Motor neuron (in vitro differentiated cells): ENCODE measurements around the gene PDE4D. TPM values are rescaled to one million over a fixed set of nuclear protein-coding genes. Genes with fewer than 3 reads are reported as not detected.
A peak's percentile ranks its signal among the peaks of the same experiment; 100 is the strongest.
"Not testable (repeated sequence)": the region's sequence is repeated elsewhere in the genome, so short reads cannot be mapped to it uniquely, and the experiment has no call there.

Experiments used
- ATAC-seq, 8 experiments: fragments of 200-7000 bp; cut with Tn5 transposase; replicated peaks in 6 of 8; 2 replicates each; pipeline ENCODE4 v1.8.0; 2021; ENCODE audit warnings: mild to moderate bottlenecking in 8 of 8, moderate library complexity in 8 of 8
- H3K27ac ChIP-seq, 2 donors: fragments of 250-450 bp; sonication (Bioruptor Pico); 2 replicates each; pipeline ENCODE4 v1.9.0; 2021; ENCODE audit warnings: antibody characterized with exemption in 2 of 2, mild to moderate bottlenecking in 2 of 2, moderate library complexity in 1 of 2
- H3K4me1 ChIP-seq, 2 donors: fragments of 250-450 bp; sonication (Bioruptor Pico); replicated peaks in 1 of 2; 2 replicates each; pipeline ENCODE4 v1.6.1; 2021; ENCODE audit warnings: antibody characterized with exemption in 2 of 2, mild to moderate bottlenecking in 2 of 2, moderate library complexity in 1 of 2
- H3K4me3 ChIP-seq, 5 donors: fragments of 250-450 bp; sonication (Bioruptor Pico); 2 replicates each; pipeline ENCODE4 v1.9.0; 2021; ENCODE audit warnings: antibody characterized with exemption in 5 of 5, mild to moderate bottlenecking in 5 of 5, moderate library complexity in 4 of 5
- WGBS, 10 experiments: fragments of 450-650 bp; shearing (Covaris generic); methylation state at CpG; one replicate each; pipeline ENCODE4 v1.0.0; 2022; 5-methylcytosine and 5-hydroxymethylcytosine counted together
- in situ Hi-C, 9 experiments: fragments of 400-800 bp; cut with MboI; loops; one replicate each; pipeline ENCODE4 v1.15.0; 2021; ENCODE audit warnings: low sequenced_read_pairs in 9 of 9, low pct_unique_long_range_greater_than_20kb in 2 of 9; ENCODE audit not compliant: unreplicated experiment in 9 of 9
- total RNA-seq, 8 experiments: library from RNA; unstranded; fragments of 300-600 nt; gene quantifications; 2 replicates each; pipeline versions ENCODE4 v1.2.3 to v1.2.4, GENCODE V29; 2022

PDE4D gene
- total RNA-seq, 8 experiments from 2014 or later: 10.1 to 57.2 (median 23.7) TPM

DNA sequence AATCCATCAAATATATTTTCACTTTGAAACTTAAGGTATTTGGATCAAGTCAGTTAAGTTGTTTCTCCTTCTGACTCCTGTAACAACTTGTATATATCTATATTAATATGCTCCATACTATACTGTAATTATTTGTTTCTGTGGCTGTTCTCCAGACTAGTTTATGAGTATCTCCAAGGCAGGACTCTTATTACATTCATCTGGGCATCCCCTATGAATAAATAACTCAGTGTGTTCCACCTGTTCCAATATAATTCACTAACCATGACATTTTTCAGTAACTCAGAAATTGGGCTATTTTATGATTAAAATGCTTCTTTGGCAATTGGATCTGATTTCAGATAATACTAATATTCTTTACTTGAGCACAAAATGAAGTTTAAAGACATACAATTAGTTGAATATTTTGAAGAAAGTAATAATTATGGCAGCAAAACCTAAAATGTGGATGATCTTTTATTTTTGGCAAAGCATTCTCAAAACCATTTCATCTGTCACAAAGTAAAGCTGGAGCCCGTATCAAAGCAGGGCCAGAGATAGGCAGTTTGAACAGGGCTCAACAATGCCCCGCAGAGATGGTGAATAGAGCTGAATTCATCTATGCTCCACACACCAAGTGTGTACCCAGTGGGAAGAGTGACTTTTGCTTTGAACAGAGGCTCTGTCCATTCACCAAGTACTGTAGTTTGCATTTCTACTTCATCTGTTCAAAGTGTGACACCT lies 314.3 kb downstream of the PDE4D start:
- ATAC-seq: peak in 5 of 8 experiments; percentile 71 to 93 (median 88)
- H3K4me1 ChIP-seq: peaks cover 33 to 35% of the 10 kb centered on the region in 2 donors
- H3K4me3 ChIP-seq: no peak overlapping the region
- H3K27ac ChIP-seq: no peak overlapping the region
- in situ Hi-C loops: no loop called here
- WGBS, 10 experiments: 0 to 100% (median 64%) methylated on average over 1 to 2 of the region's 2 CpGs; no CpG with 5 or more reads in 4 of the 10 experiments

DNA sequence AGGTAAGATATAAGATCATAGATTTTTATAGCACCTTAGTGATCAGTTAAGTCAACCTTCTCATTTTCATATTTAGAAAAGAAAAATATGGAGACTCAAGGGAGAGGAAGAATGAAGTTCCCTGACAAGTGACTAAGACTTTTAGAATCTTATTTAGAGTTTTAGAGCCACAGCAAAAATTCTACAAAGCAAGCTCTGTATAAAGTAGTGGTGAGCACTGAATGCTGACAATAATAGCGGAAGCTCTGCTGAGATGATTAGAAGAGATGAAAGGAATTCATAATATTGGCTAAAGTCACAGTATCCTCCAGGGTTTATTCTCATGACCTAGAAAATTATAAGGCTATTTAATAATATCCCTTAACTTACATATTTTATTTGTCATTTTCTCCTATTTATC lies 316.0 kb downstream of the PDE4D start:
- H3K27ac ChIP-seq: no peak overlapping the region
- ATAC-seq: no peak
- in situ Hi-C loops: no loop called here
- WGBS, 10 experiments: 69 to 100% (median 100%) methylated on average over 1 of the region's 1 CpG; no CpG with 5 or more reads in 2 of the 10 experiments
- H3K4me1 ChIP-seq: peaks cover 16 to 24% of the 10 kb centered on the region in 2 donors
- no peak overlapping the region for H3K4me3 ChIP-seq

DNA sequence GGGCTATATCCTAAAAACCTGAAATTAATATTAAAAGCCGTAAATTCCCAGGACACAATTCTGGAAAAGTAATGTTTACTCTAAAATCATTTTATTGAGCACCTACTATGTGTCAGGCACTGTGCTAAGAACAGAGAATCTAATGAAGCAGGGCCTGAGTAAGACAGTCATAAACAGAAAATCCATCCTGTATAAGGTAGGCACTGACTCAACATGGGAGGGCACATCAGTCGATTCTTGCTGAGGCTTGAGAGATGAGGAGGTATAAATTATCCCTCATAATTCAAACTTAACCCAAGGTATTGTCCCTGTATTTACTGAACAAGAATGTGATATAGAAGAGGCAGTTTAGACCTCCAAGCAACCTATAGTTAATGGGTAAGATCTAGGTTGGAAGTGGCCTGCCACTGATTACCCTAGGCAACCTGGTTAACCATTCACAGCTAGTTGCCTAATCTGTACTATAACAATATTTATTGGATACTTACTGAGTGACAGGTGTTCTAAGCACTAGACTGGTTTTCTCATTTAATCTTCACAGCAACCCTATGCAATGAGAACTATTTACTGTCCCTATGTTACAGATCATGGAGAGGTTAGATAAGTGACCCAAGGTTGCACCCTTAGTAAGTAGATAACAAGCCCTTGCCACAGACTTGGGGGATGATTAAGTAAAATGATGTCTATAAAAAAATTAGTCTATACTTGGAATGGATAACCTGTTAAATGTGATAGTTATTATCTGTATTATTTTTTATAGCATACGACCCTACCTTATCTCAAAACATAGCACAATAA lies 317.7 kb downstream of the PDE4D start:
- peaks cover 18 to 20% of the 10 kb centered on the region in 2 donors for H3K4me1 ChIP-seq
- H3K4me3 ChIP-seq: no peak overlapping the region
- in situ Hi-C loops: no loop called here
- 60 to 100% (median 92%) methylated on average over 1 to 3 of the region's 3 CpGs; no CpG with 5 or more reads in 2 of the 10 experiments for WGBS, 10 experiments
- H3K27ac ChIP-seq: no peak overlapping the region
- ATAC-seq: no peak

DNA sequence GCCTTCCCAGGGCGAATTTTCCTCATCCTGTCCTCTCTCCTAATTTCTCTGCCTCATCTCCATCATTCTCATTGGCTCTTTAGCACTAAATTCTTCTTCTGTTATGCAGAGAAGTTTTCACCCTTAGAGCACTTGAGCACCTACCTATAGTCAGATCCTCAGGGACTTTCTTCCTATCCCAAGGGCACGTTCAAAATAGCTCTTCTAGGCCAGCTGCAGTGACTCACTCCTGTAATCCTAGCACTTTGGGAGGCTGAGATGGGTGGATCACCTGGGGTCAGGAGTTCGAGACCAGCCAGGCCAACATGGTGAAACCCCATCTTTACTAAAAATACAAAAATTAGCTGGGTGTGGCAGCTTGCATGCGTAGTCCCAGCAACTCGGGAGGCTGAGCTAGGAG lies 320.0 kb downstream of the PDE4D start:
- H3K27ac ChIP-seq, in situ Hi-C loops, H3K4me3 ChIP-seq: not testable (repeated sequence)
- peaks cover 12 to 17% of the 10 kb centered on the region in 2 donors for H3K4me1 ChIP-seq
- peak in 1 of 8 experiments; percentile 56 for ATAC-seq
- WGBS, 10 experiments: 10 to 100% (median 83%) methylated on average over 1 to 3 of the region's 5 CpGs; no CpG with 5 or more reads in 3 of the 10 experiments

DNA sequence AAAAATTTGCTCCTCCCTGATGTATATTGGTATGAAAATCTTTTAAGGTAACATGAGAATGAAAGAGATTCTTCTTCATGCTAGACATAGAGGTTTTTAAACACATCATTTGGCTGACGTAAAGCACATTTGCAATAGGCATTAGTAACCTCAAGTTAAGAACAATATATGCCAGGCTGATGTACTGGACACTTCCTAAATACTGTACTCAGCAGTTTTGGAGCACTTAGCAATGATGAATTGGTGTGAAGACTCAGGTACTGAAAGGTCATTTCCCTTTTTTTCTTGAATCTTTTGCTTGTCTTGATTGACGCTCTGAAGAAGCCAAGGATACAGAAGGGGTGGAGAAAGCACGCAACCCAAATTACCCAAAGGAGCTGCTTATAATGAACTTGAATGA lies 322.5 kb downstream of the PDE4D start:
- H3K4me3 ChIP-seq: no peak overlapping the region
- no peak overlapping the region for H3K27ac ChIP-seq
- ATAC-seq: no peak
- in situ Hi-C loops: no loop called here
- WGBS, 10 experiments: 57 to 100% (median 91%) methylated on average over 1 to 3 of the region's 3 CpGs; no CpG with 5 or more reads in 1 of the 10 experiments
- H3K4me1 ChIP-seq: peaks cover 11 to 18% of the 10 kb centered on the region in 2 donors

DNA sequence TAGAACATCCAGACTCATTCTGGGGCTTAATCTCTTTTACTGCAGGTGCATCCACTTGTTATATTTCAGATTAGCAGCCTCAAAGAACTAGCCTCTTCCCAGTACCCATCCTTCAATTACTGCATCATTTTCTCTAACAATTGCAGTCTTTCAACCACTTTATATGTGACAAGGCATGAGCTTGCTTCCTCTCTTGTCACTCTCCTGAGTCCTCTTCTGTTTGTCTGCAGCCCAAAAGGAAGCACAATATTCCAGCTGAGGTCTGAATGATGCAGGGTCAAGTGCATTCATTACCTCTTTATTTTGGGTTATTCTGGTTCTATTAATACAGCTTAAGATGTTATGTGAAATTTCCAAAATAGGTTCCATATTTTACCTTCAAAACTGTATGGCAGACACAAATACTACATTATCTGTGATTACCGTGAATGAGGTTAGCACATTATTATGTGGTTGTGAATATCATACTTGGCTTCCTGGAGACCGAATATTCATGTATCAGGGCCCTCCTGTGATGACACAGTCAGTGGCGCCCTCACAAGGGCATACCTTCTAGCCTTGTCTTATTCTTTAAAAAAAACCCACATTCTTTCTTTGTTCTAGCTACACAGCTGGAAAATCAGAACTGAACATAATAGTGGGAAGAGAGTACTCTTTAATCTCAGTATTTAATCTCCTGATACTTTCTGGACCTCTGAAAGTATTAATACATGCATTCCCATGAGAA lies 323.8 kb downstream of the PDE4D start:
- Histone ChIP-seq H3K4me3 (no peak overlapping the region), H3K4me1 (peaks cover 11 to 18% of the 10 kb centered on the region in 2 donors), H3K27ac (no peak overlapping the region)
- WGBS, 10 experiments: 0 to 49% (median 20%) methylated on average over 1 to 3 of the region's 3 CpGs; no CpG with 5 or more reads in 1 of the 10 experiments
- peak in 5 of 8 experiments; percentile 33 to 61 (median 34) for ATAC-seq
- in situ Hi-C loops: no loop called here

DNA sequence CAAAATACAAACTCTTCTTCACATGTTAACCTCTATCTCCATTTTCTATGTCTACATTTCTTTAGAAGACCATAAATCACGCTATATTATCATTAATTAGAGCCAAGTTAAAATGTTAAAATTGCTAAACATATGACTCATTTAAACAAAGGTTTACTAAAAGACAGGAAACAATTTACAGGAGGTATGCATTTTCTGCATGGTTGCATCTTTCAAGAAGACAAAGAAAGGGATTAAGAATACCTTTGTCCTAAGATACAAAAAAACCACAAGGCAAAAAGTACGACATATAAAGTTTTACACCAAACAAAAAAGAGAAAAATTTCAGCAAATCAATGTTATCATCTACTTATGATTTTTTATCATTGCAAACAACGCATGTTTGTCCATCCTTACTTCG lies 324.4 kb downstream of the PDE4D start:
- in situ Hi-C loops: no loop called here
- no peak overlapping the region for H3K4me3 ChIP-seq
- 23 to 90% (median 81%) methylated on average over 2 to 4 of the region's 4 CpGs for whole genome bisulfite sequencing, 10 experiments
- H3K4me1 ChIP-seq: peaks cover 11 to 18% of the 10 kb centered on the region in 2 donors
- ATAC-seq: no peak
- no peak overlapping the region for H3K27ac ChIP-seq

DNA sequence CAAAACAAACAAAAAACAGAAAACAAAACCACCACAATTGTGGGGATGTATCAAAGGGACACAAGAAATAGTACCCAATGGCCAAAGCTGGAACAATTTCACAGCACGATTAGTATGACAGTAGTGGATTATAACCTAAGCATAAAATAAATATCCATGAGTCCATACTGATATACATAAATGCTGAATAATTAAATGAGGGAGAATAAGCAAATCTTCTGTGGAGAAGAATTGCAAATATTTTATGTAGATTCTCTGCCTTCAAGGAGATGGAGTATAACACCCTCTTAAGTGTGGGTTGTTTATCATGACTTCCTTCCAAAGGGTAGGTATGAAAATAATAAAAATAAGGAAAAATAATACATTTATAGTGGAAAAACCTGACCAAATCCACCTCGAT lies 325.4 kb downstream of the PDE4D start:
- peak in 4 of 8 experiments; percentile 44 to 93 (median 92) for ATAC-seq

DNA sequence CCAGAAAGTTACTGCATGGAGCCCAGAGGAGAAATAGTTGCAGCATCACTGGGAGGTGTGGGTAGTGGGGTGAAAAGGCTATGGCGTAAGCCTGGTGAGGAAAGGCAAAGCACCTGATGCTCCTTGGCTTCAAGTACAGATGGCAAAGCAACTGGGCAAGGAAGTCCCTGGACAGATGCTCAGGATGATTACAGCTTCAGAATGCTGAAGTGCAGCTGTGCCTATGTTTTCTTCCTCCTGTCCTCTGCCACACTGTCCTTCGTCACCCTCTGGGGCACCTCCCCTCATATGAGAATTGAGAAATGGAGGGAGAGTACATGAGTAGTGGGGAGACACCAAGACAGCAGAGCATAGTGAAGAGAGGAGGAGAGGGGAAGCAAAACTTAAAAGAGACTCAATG lies 328.0 kb downstream of the PDE4D start:
- no peak for ATAC-seq
- no peak overlapping the region for H3K4me3 ChIP-seq
- 60 to 100% (median 100%) methylated on average over 1 to 2 of the region's 2 CpGs; no CpG with 5 or more reads in 3 of the 10 experiments for WGBS, 10 experiments
- peaks cover 12 to 14% of the 10 kb centered on the region in 2 donors for H3K4me1 ChIP-seq
- no peak overlapping the region for H3K27ac ChIP-seq
- in situ Hi-C loops: no loop called here

More for the DNA sequence above, 325.4 kb downstream of the PDE4D start:
- 0 to 100% (median 83%) methylated on average over 1 to 2 of the region's 2 CpGs for WGBS, 10 experiments
- Histone ChIP-seq H3K4me1 (peaks cover 12 to 18% of the 10 kb centered on the region in 2 donors), H3K4me3 (no peak overlapping the region), H3K27ac (no peak overlapping the region)
- in situ Hi-C loops: no loop called here

DNA sequence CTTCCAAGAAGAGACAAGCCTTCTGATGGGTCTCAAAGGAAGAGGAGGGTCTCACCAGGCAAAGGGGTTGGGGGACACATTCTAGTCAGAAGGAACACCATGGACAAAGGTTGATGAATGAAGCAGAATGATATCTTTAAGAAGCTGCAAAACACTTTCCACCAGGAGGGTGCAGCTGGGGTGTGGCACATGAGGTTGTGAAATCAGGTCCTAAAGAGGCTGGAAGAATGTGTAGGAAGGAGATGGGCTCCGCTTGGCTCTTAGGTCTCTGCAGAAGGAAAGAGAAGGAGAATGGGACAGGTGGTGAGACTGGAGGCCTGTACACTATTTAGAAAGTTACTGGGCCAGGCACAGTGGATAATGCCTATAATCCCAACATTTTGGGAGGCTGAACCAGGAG lies 328.6 kb downstream of the PDE4D start:
- ATAC-seq: no peak
- no peak overlapping the region for H3K4me3 ChIP-seq
- no peak overlapping the region for H3K27ac ChIP-seq
- peaks cover 8 to 9% of the 10 kb centered on the region in 2 donors for H3K4me1 ChIP-seq
- 88 to 100% (median 100%) methylated on average over 1 of the region's 1 CpG; no CpG with 5 or more reads in 4 of the 10 experiments for WGBS, 10 experiments
- in situ Hi-C loops: no loop called here

DNA sequence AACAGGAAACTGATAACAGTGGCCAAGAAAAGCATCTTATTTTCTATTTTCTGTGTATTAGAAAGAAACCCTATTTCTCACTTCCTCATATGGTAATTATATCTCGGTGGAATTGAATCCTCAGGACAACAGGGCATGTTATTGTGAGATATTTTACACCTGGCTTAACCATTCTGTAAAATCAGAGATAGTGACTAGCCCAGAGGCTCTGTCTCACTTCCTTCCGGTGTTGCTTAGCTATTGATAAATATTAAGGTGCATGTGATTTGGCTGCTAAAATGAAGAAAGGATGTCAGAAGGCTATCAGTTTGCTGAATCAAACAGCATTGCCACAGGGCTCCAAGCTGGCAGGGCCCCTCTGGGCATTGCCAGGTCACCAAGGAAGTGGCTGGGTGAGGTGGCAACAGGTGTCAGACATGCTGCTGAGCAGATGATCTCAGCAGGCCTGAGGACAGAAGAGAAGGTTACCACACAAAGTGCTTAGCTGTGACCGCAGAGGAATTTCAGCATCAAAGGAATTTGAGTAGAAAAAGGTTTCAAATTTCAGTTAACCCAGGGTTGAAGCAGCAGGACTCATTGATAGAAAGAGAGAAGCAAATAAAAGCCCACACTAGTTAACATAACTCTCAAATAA lies 330.7 kb downstream of the PDE4D start:
- WGBS, 10 experiments: 0 to 80% (median 50%) methylated on average over 1 to 3 of the region's 3 CpGs; no CpG with 5 or more reads in 2 of the 10 experiments
- ATAC-seq: peak in 5 of 8 experiments; percentile 35 to 87 (median 53)
- no peak overlapping the region for H3K4me3 ChIP-seq
- no peak overlapping the region for H3K27ac ChIP-seq
- in situ Hi-C loops: no loop called here
- H3K4me1 ChIP-seq: peaks cover 3 to 5% of the 10 kb centered on the region in 2 donors

DNA sequence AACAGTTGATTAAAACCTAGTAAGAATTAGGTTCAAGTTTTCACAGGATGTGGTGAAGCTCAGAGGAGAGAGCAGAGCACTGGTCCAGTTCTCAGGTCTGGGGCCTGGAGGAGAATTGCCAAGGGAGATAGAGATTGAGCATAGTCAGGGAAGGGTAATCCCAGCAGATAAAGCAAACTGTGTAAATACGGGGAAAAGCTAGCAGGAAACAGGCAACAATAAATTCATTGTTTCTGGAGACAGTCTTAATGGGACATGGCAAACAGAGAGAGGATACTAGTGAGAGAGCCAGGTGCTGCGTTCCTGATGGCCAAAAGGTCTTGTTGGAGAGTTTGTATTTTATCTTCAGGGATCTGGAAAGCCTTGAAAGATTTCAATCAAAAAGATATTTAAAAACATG lies 333.0 kb downstream of the PDE4D start:
- Histone ChIP-seq H3K27ac (no peak overlapping the region), H3K4me1 (peaks cover 0 to 5% of the 10 kb centered on the region in 2 donors), H3K4me3 (no peak overlapping the region)
- 43 to 100% (median 76%) methylated on average over 1 to 2 of the region's 2 CpGs for WGBS, 10 experiments
- peak in 1 of 8 experiments; percentile 29 for ATAC-seq
- in situ Hi-C loops: no loop called here
